Bronchial epithelial cell (primary cell): ENCODE results near the gene MBNL2. TPM values are rescaled to one million over a fixed set of nuclear protein-coding genes. Genes with fewer than 3 reads are reported as not detected.
A peak's percentile ranks its signal among the peaks of the same experiment; 100 is the strongest.

Experiments used
- DNase-seq: peaks from one replicate; pipeline ENCODE4 v3.0.0-alpha.2; 2010; ENCODE audit warnings: low read depth
- FAIRE-seq: peaks from 2 replicates; lab custom pipeline; 2011; peaks lifted over from hg19 to GRCh38; lab: Jason Lieb, UNC
- H3K27me3 ChIP-seq: 2 replicates; pipeline ENCODE4 v1.5.1; 2011; ENCODE audit warnings: low read length; ENCODE audit not compliant: control insufficient read depth, insufficient read depth
- H3K36me3 ChIP-seq: 2 replicates; pipeline ENCODE4 v1.5.1; 2011; ENCODE audit warnings: low read length; ENCODE audit not compliant: control insufficient read depth, insufficient read depth
- H3K4me3 ChIP-seq: 2 replicates; pipeline ENCODE4 v1.5.1; 2011; ENCODE audit warnings: mild to moderate bottlenecking, low read depth, low read length, control low read depth
- CTCF ChIP-seq: IDR thresholded peaks from 2 replicates; pipeline ENCODE4 v1.5.1; 2011; ENCODE audit warnings: mild to moderate bottlenecking, moderate library complexity, low read length, control low read depth, inconsistent platforms; ENCODE audit not compliant: insufficient read depth, severe bottlenecking
- total RNA-seq: library from RNA; depleted of rRNA; stranded (reverse); fragments of >200 nt; gene quantifications from 2 replicates; pipeline ENCODE4 v1.2.1, GENCODE V29; 2014

MBNL2 gene
- total RNA-seq, 1 donor from 2014 or later, result 12.4 TPM

GRCh38 chr13:97359181-97360057 is 137.3 kb downstream of the MBNL2 start:
- Histone ChIP-seq H3K36me3 (peaks cover 11% of the 10 kb centered on the region), H3K4me3 (no peak overlapping the region), H3K27me3 (no peaks in the 10 kb centered on the region)
- peak; percentile 72 for TF ChIP-seq CTCF
- FAIRE-seq (no peak), DNase-seq (peak; percentile 66)

GRCh38 chr13:97360610-97361009 is 138.5 kb downstream of the MBNL2 start:
- H3K36me3 ChIP-seq, result peaks cover 11% of the 10 kb centered on the region

GRCh38 chr13:97364031-97364430 is 141.9 kb downstream of the MBNL2 start:
- no peak for TF ChIP-seq CTCF
- Histone ChIP-seq H3K27me3 (no peaks in the 10 kb centered on the region), H3K36me3 (peaks cover 9% of the 10 kb centered on the region), H3K4me3 (no peak overlapping the region)
- no peak for DNase-seq
- FAIRE-seq, result no peak

More at GRCh38 chr13:97360610-97361009, 138.5 kb downstream of the MBNL2 start:
- TF ChIP-seq CTCF, result no peak
- DNase-seq, result no peak
- no peak for FAIRE-seq
- no peaks in the 10 kb centered on the region for H3K27me3 ChIP-seq
- H3K4me3 ChIP-seq, result no peak overlapping the region

GRCh38 chr13:97364827-97365226 is 142.7 kb downstream of the MBNL2 start:
- no peak for TF ChIP-seq CTCF
- no peaks in the 10 kb centered on the region for H3K27me3 ChIP-seq
- no peak overlapping the region for H3K4me3 ChIP-seq
- FAIRE-seq, result no peak
- no peak for DNase-seq
- H3K36me3 ChIP-seq, result peaks cover 9% of the 10 kb centered on the region

GRCh38 chr13:97366172-97366688 is 144.1 kb downstream of the MBNL2 start:
- DNase-seq (no peak), FAIRE-seq (no peak)
- H3K27me3 ChIP-seq, result no peaks in the 10 kb centered on the region
- no peak for TF ChIP-seq CTCF
- no peak overlapping the region for H3K4me3 ChIP-seq
- peaks cover 9% of the 10 kb centered on the region for H3K36me3 ChIP-seq
